Measurements from ENCODE around the gene TREM1. TPM values are rescaled to one million over a fixed set of nuclear protein-coding genes. Genes with fewer than 3 reads are reported as not detected.
"Not testable (repeated sequence)": the region's sequence is repeated elsewhere in the genome, so short reads cannot be mapped to it uniquely, and the experiment has no call there.

TREM1 gene
- polyA plus RNA-seq, 1 experiment: 0.20 TPM

- H3K27me3 ChIP-seq (ENCODE audit: control insufficient read depth, insufficient read depth, low read length): no peaks in the 10 kb centered on the region
- H3K36me3 ChIP-seq (ENCODE audit: control insufficient read depth, insufficient read depth, low read length): no peaks in the 10 kb centered on the region
- POLR2A ChIA-PET: no interaction called here
- CTCF ChIA-PET: no interaction called here
- no peak overlapping the region for H3K4me3 ChIP-seq (ENCODE audit: low read depth, low read length)
- TF ChIP-seq, protein P1, sequence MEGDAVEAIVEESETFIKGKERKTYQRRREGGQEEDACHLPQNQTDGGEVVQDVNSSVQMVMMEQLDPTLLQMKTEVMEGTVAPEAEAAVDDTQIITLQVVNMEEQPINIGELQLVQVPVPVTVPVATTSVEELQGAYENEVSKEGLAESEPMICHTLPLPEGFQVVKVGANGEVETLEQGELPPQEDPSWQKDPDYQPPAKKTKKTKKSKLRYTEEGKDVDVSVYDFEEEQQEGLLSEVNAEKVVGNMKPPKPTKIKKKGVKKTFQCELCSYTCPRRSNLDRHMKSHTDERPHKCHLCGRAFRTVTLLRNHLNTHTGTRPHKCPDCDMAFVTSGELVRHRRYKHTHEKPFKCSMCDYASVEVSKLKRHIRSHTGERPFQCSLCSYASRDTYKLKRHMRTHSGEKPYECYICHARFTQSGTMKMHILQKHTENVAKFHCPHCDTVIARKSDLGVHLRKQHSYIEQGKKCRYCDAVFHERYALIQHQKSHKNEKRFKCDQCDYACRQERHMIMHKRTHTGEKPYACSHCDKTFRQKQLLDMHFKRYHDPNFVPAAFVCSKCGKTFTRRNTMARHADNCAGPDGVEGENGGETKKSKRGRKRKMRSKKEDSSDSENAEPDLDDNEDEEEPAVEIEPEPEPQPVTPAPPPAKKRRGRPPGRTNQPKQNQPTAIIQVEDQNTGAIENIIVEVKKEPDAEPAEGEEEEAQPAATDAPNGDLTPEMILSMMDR (IDR thresholded peaks at IDR 0.05; ENCODE audit: insufficient read depth, low read depth, low read length): no peak
- no peak for DNase-seq (ENCODE audit: low read depth)
Observed at GRCh38 chr6:41255110-41255509, 31.4 kb downstream of the TREM1 start.

- no peak for DNase-seq (ENCODE audit: low read depth)
- Histone ChIP-seq H3K27me3 (ENCODE audit: control insufficient read depth, insufficient read depth, low read length) (no peaks in the 10 kb centered on the region), H3K4me3 (ENCODE audit: low read depth, low read length) (no peak overlapping the region), H3K36me3 (ENCODE audit: control insufficient read depth, insufficient read depth, low read length) (no peaks in the 10 kb centered on the region)
- CTCF ChIA-PET: interaction anchor here (0.7 kb wide), 1 partner anchor 67 kb away, joined by 3 read pairs; no protein-coding TSS in a partner anchor
- TF ChIP-seq, protein P1 (IDR thresholded peaks at IDR 0.05; ENCODE audit: insufficient read depth, low read depth, low read length): no peak
- POLR2A ChIA-PET: interaction anchor here (0.6 kb wide), 1 partner anchor 1115 kb away, joined by 15 read pairs; no protein-coding TSS in a partner anchor
Observed at GRCh38 chr6:41252401-41253169, 33.9 kb downstream of the TREM1 start.

DNA sequence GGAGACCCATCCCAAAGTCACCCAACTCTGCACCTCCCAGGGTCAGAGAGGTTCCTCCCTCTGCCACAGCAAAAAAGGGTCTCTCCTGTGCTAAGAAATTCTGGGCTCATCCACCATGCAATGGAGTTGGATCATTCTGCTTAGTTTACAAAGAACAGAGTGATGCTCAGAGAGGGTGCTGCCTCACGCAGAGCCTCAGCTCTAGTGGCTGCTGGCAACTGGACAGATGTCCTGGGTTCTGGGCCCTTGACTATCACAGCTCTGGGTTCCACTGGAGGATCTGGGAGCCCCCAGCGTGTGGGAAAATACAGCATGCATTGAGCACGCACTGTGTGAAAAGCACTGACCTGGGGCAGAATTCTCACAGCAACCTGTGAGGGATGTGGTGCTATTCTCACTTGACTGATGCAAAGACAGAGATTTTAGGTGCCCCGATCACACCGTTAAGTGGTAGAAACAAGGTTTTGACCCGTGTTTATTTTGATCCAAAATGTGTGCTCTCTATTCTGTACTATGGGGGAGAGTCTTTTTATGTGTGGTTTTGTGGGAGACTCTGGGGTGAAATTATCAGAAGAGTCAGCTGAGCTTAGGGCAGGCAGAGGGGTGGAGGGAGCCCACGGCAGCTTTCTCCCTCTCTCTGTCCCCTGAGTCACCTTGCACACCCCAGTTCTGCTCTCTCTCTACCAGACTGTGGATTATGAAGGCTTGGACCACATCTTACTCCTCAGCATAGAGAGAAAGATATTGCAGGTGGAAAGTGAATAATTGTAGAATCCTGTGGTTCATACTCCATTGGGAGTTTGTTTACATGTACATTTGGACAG, 38.4 kb downstream of the TREM1 start:
- DNase-seq (ENCODE audit: low read depth): no peak
- ChIA-PET CTCF (interaction anchor here (0.9 kb wide), 1 partner anchor 10 kb away, joined by 3 read pairs; no protein-coding TSS in a partner anchor), POLR2A (no interaction called here)
- Histone ChIP-seq H3K27me3 (ENCODE audit: control insufficient read depth, insufficient read depth, low read length) (no peaks in the 10 kb centered on the region), H3K36me3 (ENCODE audit: control insufficient read depth, insufficient read depth, low read length) (no peaks in the 10 kb centered on the region), H3K4me3 (ENCODE audit: low read depth, low read length) (no peak overlapping the region)
- TF ChIP-seq, protein P1 (IDR thresholded peaks at IDR 0.05; ENCODE audit: insufficient read depth, low read depth, low read length): no peak

- CTCF ChIA-PET: interaction anchor here (0.9 kb wide), 1 partner anchor 10 kb away, joined by 3 read pairs; no protein-coding TSS in a partner anchor
- H3K36me3 ChIP-seq (ENCODE audit: control insufficient read depth, insufficient read depth, low read length): no peaks in the 10 kb centered on the region
- POLR2A ChIA-PET: no interaction called here
- DNase-seq (ENCODE audit: low read depth): no peak
- no peaks in the 10 kb centered on the region for H3K27me3 ChIP-seq (ENCODE audit: control insufficient read depth, insufficient read depth, low read length)
- TF ChIP-seq, protein P1 (IDR thresholded peaks at IDR 0.05; ENCODE audit: insufficient read depth, low read depth, low read length): no peak
- no peak overlapping the region for H3K4me3 ChIP-seq (ENCODE audit: low read depth, low read length)
Observed at GRCh38 chr6:41247288-41247865, 39.1 kb downstream of the TREM1 start.

- POLR2A ChIA-PET; H3K4me3 ChIP-seq (ENCODE audit: low read depth, low read length); CTCF ChIA-PET; H3K36me3 ChIP-seq (ENCODE audit: control insufficient read depth, insufficient read depth, low read length); DNase-seq (ENCODE audit: low read depth); H3K27me3 ChIP-seq (ENCODE audit: control insufficient read depth, insufficient read depth, low read length): not testable (repeated sequence)
Observed at GRCh38 chr6:41246529-41246928, 40.0 kb downstream of the TREM1 start.
